Brain pericyte (primary cell): Measurements from ENCODE around the gene USP32.
"Not testable (repeated sequence)": the region's sequence is repeated elsewhere in the genome, so short reads cannot be mapped to it uniquely, and the experiment has no call there.

Source experiments
- DNase-seq: peaks from one replicate; pipeline ENCODE4 v3.0.0-alpha.2; 2012; ENCODE audit warnings: low read depth, low spot score

USP32 gene

DNA sequence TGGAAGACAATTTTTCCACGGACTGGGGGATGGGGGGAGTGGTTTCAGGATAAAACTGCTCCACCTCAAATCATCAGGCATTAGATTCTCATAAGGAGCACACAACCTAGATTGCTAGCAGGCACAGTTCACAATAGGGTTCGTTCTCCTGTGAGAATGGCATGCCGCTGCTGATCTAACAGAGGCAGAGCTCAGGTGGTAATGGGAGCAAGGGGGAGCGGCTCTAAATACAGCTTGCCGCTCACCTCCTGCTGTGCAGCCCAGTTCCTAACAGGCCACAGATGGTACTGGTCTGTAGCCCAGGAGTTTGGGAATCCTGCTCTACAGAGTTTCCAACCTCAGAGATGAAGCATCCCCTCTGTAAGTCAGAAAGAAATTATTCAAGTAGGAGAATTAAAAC is 215.2 kb downstream of the USP32 start:
- DNase-seq = not testable (repeated sequence)

GRCh38 chr17:60174767-60175166 is 217.2 kb downstream of the USP32 start:
- DNase-seq = not testable (repeated sequence)

DNA sequence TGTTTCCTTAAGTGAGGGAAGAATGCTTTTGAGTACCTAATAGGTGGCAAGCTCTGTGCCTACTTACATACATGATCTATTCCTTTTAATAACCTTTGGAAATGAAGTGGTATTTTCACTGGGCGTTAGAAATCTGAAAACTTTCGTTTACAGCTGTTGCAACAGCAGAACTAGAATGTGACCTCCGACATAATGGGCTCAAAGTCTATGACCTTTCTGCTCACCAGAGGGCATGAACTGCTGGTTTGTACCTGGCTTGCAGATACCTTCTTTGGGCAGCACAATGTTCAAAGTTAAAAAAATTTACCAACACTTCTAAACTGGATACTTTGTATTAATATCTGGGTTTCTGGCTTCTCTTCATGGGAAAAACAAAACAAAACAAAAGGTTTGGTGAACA is 217.9 kb downstream of the USP32 start:
- no peak for DNase-seq

DNA sequence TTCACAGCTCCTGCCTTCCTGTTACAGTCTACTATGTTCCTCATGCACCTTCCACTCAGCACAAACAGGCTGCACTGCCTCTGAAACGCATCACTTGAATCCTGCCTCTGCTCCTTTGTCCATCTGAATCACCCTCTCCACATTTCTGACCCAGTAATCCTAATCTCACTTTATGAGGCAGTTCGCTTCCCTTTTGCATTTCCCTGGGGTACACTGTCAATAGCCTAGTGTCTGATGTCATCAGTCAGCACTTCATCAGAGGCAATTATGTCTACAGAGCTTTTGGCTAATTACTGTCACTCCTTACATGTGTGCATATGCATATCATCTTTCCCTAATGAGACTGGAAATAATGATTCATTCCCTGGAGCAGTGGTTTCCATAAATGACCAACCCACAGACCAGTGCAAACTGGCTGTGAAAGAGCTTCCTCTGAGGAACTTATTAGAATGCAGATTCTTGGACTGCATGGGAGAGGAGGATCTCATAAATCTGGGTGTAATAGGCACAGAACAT is 218.6 kb downstream of the USP32 start:
- DNase-seq = no peak

GRCh38 chr17:60171753-60172079 is 220.2 kb downstream of the USP32 start:
- no peak for DNase-seq

DNA sequence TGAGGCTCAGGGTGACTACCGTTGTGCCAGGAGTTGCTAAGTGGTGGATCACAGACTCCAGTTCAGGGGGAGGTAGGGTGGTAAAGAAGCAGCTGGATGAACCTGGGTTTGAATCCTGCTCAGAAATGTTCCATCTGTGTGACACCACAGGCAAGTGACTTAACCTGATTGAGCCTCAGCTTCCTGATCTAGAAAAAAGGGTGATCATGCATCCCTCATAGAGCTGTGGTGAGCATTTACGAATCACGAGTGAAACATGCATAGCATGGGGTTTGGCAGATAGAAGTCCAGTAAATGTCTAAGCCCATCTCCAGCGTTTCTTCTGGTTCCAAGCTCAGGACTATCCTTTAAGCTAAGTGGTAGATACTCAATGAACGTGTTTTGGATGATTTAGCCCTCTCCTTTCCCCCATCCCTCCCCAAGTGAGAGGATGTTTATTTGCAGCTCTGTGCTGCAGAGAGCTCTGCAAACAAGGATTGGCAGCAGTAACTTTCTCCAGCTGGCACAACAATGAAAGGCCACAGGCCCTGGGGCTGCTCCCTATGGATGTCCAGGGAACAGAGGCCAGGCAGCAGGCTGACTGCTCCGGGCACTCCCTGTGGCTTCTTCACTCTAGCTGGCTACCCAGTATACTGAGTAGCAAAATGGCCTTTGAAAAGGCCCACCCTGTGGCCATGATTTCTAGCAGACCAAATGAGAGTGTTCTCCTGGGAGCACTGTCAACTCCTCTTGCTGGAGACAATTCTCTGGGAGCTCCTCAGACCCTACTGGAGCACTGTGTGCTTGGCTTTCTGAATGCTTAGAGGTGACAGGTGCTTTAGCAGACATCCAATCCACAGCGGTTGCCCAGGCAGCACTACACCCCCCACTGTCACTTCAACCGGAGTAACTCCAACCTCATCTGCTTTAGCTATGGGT is 220.8 kb downstream of the USP32 start:
- no peak for DNase-seq

- no peak for DNase-seq
Observed at GRCh38 chr17:60169921-60170817, 221.8 kb downstream of the USP32 start.

DNA sequence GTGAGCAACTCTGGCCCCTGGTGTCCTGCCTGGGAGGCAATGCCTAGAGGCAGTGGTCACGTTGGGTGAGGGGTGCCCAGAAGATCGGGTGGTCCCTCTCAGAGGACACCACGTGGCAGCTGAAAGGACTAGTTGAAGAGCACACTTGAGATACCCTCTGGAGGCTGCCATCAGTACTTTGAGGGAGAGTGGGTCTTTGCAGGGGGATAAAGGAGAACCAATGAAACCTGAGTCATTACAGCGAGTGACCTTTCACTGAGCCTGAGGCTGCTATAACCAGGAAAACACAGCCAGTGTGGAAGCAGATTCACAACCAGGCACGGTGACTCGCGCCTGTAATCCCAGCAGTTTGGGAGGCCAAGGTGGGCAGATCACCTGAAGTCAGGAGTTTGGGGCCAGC is 223.3 kb downstream of the USP32 start:
- no peak for DNase-seq

- no peak for DNase-seq
Observed at GRCh38 chr17:60167065-60167741, 224.7 kb downstream of the USP32 start.

DNA sequence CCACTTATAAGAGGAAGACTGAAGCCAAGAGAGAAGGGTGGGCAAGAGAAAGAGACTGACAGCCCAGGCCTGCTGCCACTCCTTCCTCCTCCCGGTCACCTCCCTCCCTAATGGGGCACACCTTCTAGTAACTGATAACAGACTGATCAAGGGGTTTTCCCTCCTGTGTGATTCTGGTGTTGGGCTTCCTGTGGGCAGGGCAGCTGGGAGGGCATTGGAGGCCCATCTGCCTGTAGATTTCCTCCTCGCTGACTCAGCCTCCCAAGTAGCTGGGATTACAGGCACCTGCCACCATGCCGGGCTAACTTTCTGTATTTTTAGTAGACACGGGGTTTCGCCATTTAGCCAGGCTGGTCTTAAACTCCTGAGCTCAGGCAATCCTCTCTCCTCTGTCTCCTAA is 226.0 kb downstream of the USP32 start:
- no peak for DNase-seq

DNA sequence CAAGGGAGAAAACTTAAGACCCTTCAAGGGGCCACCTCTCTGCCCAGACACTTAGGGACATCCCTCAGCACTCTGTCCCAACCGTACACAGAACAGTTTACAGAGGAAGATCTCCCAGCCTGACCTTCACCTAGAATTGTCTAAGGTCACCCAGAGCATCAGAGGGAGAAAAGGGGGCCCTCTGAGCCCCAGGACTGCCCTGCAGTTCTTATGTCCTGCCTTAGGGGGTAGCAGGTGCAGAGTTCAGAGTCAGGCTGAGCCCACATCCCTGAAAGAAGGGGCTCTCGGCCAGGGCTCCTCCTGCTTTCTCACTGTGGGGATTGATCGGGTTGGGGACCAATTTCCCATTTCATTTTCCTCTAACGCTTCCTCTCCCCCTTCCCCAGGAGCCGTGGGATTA is 226.7 kb downstream of the USP32 start:
- no peak for DNase-seq

- no peak for DNase-seq
Observed at GRCh38 chr17:60164697-60165096, 227.2 kb downstream of the USP32 start.

GRCh38 chr17:60164164-60164563 is 227.8 kb downstream of the USP32 start:
- DNase-seq = no peak

DNA sequence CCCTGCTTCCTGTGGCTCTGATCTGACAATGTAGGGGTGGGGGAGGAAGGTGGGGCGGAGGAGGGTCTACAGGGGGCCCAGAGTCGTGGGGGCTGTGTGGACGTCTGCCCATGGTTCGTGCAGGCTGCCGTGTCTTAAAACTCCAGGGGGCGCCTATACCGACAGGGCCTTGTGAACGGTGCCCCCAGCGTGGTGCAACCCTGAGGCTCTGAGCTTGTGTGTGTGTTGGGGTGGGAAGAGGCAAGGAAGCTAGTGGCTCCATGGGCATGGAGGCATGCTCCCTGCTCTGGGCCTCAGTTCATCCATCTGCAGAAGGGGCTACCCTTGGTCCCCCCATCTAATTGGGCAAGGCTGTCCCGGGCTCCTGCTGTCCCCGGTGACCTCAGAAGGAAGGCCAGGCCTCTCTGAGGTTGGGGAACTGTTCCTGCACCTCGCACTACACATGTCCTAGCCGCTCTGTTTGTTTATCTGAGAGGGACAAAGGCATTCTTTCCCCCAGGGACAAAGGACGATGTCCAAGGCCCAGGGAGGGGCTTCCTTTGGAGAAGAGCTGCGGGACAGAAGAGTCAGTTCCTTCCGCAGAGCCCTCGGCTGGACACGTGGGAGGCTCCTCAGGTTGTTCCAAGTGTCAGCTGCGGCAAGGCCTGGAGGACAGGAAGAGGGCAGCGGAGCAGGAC is 228.7 kb downstream of the USP32 start:
- DNase-seq = no peak

- DNase-seq = no peak
Observed at GRCh38 chr17:60161598-60162330, 230.2 kb downstream of the USP32 start.

GRCh38 chr17:60160829-60161501 is 231.0 kb downstream of the USP32 start:
- no peak for DNase-seq

GRCh38 chr17:60159479-60159866 is 232.5 kb downstream of the USP32 start:
- no peak for DNase-seq

DNA sequence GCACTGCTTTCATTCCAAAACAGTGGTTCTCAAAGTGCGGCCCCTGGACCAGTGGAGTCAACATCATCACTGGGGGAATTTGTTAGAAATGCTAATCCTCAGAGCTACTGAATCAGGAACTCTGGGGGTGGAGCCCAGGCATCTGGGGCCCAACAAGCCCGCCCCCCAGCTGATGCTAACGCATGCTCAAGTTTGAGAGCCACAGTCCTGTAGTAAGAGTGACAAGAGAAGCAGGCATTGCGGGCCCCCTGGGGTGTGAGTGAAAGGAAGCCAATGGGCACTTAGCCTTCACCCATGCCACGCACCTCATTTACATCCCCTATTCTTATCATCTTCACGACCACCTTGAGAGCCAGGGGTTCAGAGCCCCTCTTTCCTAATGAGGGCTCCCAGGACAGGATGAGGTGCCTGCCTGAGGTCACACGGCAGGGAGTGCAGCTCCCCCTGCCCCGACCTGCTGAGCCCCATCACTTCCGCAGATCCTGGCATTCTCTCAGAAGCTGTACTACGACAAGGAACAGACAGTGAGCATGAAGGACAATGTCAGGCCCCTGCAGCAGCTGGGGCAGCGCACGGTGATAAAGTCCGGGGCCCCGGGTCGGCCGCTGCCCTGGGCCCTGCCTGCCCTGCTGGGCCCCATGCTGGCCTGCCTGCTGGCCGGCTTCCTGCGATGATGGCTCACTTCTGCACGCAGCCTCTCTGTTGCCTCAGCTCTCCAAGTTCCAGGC is 233.0 kb downstream of the USP32 start:
- DNase-seq = no peak

GRCh38 chr17:60157487-60158040 is 234.4 kb downstream of the USP32 start:
- DNase-seq = no peak
